ENCODE data around the gene BCL2. TPM values are rescaled to one million over a fixed set of nuclear protein-coding genes. Genes with fewer than 3 reads are reported as not detected.

BCL2 gene
- total RNA-seq, 4 donors from 2014 or later: 16.1 to 61.1 (median 36.9) TPM

DNA sequence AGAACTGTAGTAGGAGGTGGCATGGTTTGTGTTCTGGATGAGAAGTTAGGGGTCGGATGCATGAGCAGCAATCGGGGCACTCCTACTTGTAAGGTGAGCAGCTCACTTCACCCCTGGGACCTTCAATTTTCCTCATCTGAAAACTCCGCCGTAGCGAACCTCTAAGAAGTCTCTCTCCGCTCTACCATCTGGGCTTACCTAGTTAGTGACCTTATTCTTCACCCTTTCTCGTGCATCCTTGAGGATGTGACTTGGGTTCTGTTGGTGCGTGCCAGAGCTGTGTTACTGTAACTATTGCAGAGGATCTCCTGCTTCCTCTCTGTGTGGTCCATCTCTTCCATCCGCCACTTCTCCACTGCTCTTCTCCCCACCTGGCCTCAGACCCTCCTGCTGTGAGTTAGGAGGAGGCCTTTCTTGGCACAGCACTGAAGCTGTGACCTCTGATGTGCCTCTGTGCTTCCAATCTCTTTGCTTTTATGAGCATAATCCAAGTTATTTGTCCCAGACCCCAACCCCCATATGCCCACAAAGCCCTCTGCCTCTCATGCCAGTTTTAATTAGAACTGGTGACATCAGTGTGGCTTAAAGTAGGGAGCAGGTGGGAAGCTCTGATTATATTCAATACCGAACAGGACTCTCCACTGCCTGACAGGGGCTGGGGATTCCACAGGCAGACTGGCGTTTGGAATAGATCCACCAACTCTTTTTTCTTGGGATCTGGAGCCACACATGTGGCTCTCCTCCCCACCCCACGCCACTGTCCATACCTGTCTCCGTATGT, 178.4 kb downstream of the BCL2 start:
- Histone ChIP-seq H3K27ac (peak overlapping the region; percentile 66 to 79), H3K4me3 (no peak overlapping the region)

DNA sequence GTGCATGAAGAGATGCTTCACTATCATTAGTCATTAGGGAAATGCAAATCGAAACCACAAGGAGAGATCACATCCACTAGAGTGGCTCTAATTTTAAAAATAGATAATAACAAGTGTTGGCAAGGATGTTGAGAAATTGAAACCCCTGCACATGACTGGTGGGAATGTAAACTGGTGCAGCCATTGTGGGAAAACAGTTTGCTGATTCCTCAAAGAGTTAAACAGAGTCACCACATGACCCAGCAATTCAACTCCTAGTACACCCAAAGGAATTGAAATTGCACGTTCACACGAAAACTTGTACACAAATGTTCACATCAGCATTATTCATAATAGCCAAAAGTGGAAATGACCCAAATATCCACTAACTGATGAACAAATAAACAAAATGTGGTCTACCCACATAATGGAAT, 179.5 kb downstream of the BCL2 start:
- H3K9me3 ChIP-seq: no peaks in the 10 kb centered on the region
- peaks cover 0 to 14% of the 10 kb centered on the region in 2 donors for H3K4me1 ChIP-seq
- intact Hi-C loops (cut with DNase I; ENCODE audit: low total_unique reads): no loop called here
- H3K36me3 ChIP-seq: no peaks in the 10 kb centered on the region
- TF ChIP-seq POLR2A (IDR thresholded peaks at IDR 0.05) (no peak), CTCF (IDR thresholded peaks at IDR 0.05) (no peak)
- no peak overlapping the region for H3K27ac ChIP-seq
- no peak overlapping the region for H3K4me3 ChIP-seq
- no peaks in the 10 kb centered on the region for H3K27me3 ChIP-seq
- no peak for DNase-seq

More for the DNA sequence above, 178.4 kb downstream of the BCL2 start:
- no peak for TF ChIP-seq POLR2A (IDR thresholded peaks at IDR 0.05)
- no peak for TF ChIP-seq CTCF (IDR thresholded peaks at IDR 0.05)
- Histone ChIP-seq H3K9me3 (no peaks in the 10 kb centered on the region), H3K27me3 (no peaks in the 10 kb centered on the region), H3K4me1 (peaks cover 0 to 22% of the 10 kb centered on the region in 2 donors), H3K36me3 (no peaks in the 10 kb centered on the region)
- intact Hi-C loops (cut with DNase I; ENCODE audit: low total_unique reads): no loop called here
- no peak for DNase-seq

- H3K4me1 ChIP-seq: peaks cover 0 to 14% of the 10 kb centered on the region in 2 donors
- intact Hi-C loops (cut with DNase I; ENCODE audit: low total_unique reads): no loop called here
- no peak overlapping the region for H3K4me3 ChIP-seq
- H3K27ac ChIP-seq: no peak overlapping the region
- H3K27me3 ChIP-seq: no peaks in the 10 kb centered on the region
- H3K36me3 ChIP-seq: no peaks in the 10 kb centered on the region
- no peak for DNase-seq
- TF ChIP-seq POLR2A (IDR thresholded peaks at IDR 0.05): no peak
- TF ChIP-seq CTCF (IDR thresholded peaks at IDR 0.05): no peak
- H3K9me3 ChIP-seq: no peaks in the 10 kb centered on the region
Measured at GRCh38 chr18:63138436-63139340, 180.9 kb downstream of the BCL2 start.

GRCh38 chr18:63137999-63138435, 181.6 kb downstream of the BCL2 start:
- no peak for DNase-seq
- no peaks in the 10 kb centered on the region for H3K9me3 ChIP-seq
- TF ChIP-seq POLR2A (IDR thresholded peaks at IDR 0.05) (no peak), CTCF (IDR thresholded peaks at IDR 0.05) (no peak)
- no peaks in the 10 kb centered on the region for H3K27me3 ChIP-seq
- no peak overlapping the region for H3K27ac ChIP-seq
- intact Hi-C loops (cut with DNase I; ENCODE audit: low total_unique reads): no loop called here
- no peak overlapping the region for H3K4me3 ChIP-seq
- no peaks in the 10 kb centered on the region for H3K36me3 ChIP-seq
- peaks cover 0 to 9% of the 10 kb centered on the region in 2 donors for H3K4me1 ChIP-seq

GRCh38 chr18:63135101-63135500, 184.5 kb downstream of the BCL2 start:
- intact Hi-C loops (cut with DNase I; ENCODE audit: low total_unique reads): no loop called here
- Histone ChIP-seq H3K9me3 (no peaks in the 10 kb centered on the region), H3K27me3 (no peaks in the 10 kb centered on the region), H3K36me3 (no peaks in the 10 kb centered on the region), H3K27ac (no peak overlapping the region), H3K4me3 (no peak overlapping the region), H3K4me1 (peaks cover 0 to 6% of the 10 kb centered on the region in 2 donors)
- TF ChIP-seq POLR2A (IDR thresholded peaks at IDR 0.05) (no peak), CTCF (IDR thresholded peaks at IDR 0.05) (no peak)
- DNase-seq: no peak
